ENCODE measurements around the gene CCDC107.

Gene CCDC107

GRCh38 chr9:35618325-35618727 is 39.8 kb upstream of the CCDC107 start, which contains the start of gene CD72:
CD72 (minus strand) TSS chr9:35618413; CDS start chr9:35618303, 110 bp downstream.
- no peaks in the 10 kb centered on the region for H3K9me2 ChIP-seq (ENCODE audit: low read depth, low read length)
- no peaks in the 10 kb centered on the region for H4K20me1 ChIP-seq (ENCODE audit: insufficient read depth, low read length)
- TF ChIP-seq EZH2 (IDR thresholded peaks at IDR 0.05; ENCODE audit: borderline replicate concordance, low read length), result no peak
- no peak for TF ChIP-seq CTCF (IDR thresholded peaks at IDR 0.05; ENCODE audit: low read length)
- H3F3A ChIP-seq (ENCODE audit: insufficient read depth, low read length), result peaks cover 15% of the 10 kb centered on the region
- H3K27ac ChIP-seq (ENCODE audit: low read depth, low read length, poor library complexity, severe bottlenecking), result peak within 1 kb of the TSS; percentile 100
- H3K9me3 ChIP-seq (ENCODE audit: low read length), result no peaks in the 10 kb centered on the region
- peak within 1 kb of the TSS; percentile 93 for H3K9ac ChIP-seq (ENCODE audit: low read length)
- H3K79me2 ChIP-seq (ENCODE audit: insufficient read depth, low read length), result no peaks in the 10 kb centered on the region
- peak within 1 kb of the TSS; percentile 95 for H3K4me2 ChIP-seq (ENCODE audit: low read length)
- no peak within 1 kb of the TSS for H2AFZ ChIP-seq (ENCODE audit: low read length)
- peaks cover 73% of the 10 kb centered on the region for H3K4me1 ChIP-seq (ENCODE audit: insufficient read depth, low read length, severe bottlenecking)
- H3K36me3 ChIP-seq (ENCODE audit: insufficient read depth, low read length), result peaks cover 29% of the 10 kb centered on the region; the same call in 1 of the 2 replicates
- peak within 1 kb of the TSS; percentile 74 for H3K4me3 ChIP-seq (ENCODE audit: low read depth, low read length, poor library complexity, severe bottlenecking)
- no peaks in the 10 kb centered on the region for H3K27me3 ChIP-seq (ENCODE audit: insufficient read depth, low read length)

- Histone ChIP-seq H3K79me2 (ENCODE audit: insufficient read depth, low read length) (no peaks in the 10 kb centered on the region), H3K9ac (ENCODE audit: low read length) (peak overlapping the region; percentile 93), H3K27me3 (ENCODE audit: insufficient read depth, low read length) (no peaks in the 10 kb centered on the region), H3K9me3 (ENCODE audit: low read length) (no peaks in the 10 kb centered on the region), H3F3A (ENCODE audit: insufficient read depth, low read length) (peaks cover 15% of the 10 kb centered on the region), H4K20me1 (ENCODE audit: insufficient read depth, low read length) (no peaks in the 10 kb centered on the region), H3K36me3 (ENCODE audit: insufficient read depth, low read length) (peaks cover 21% of the 10 kb centered on the region; the same call in 1 of the 2 replicates), H3K4me2 (ENCODE audit: low read length) (peak overlapping the region; percentile 95), H3K4me3 (ENCODE audit: low read depth, low read length, poor library complexity, severe bottlenecking) (peak overlapping the region; percentile 74), H3K9me2 (ENCODE audit: low read depth, low read length) (no peaks in the 10 kb centered on the region), H2AFZ (ENCODE audit: low read length) (no peak overlapping the region), H3K27ac (ENCODE audit: low read depth, low read length, poor library complexity, severe bottlenecking) (peak overlapping the region; percentile 100), H3K4me1 (ENCODE audit: insufficient read depth, low read length, severe bottlenecking) (peaks cover 73% of the 10 kb centered on the region)
- TF ChIP-seq EZH2 (IDR thresholded peaks at IDR 0.05; ENCODE audit: borderline replicate concordance, low read length) (no peak), CTCF (IDR thresholded peaks at IDR 0.05; ENCODE audit: low read length) (no peak)
Measured at GRCh38 chr9:35618854-35619799, 39.0 kb upstream of the CCDC107 start.

- peaks cover 15% of the 10 kb centered on the region for H3F3A ChIP-seq (ENCODE audit: insufficient read depth, low read length)
- no peaks in the 10 kb centered on the region for H3K79me2 ChIP-seq (ENCODE audit: insufficient read depth, low read length)
- H3K4me3 ChIP-seq (ENCODE audit: low read depth, low read length, poor library complexity, severe bottlenecking), result peak overlapping the region; percentile 74
- H3K9me3 ChIP-seq (ENCODE audit: low read length), result no peaks in the 10 kb centered on the region
- no peaks in the 10 kb centered on the region for H3K9me2 ChIP-seq (ENCODE audit: low read depth, low read length)
- no peak for TF ChIP-seq CTCF (IDR thresholded peaks at IDR 0.05; ENCODE audit: low read length)
- no peak overlapping the region for H2AFZ ChIP-seq (ENCODE audit: low read length)
- peaks cover 14% of the 10 kb centered on the region; the same call in 1 of the 2 replicates for H3K36me3 ChIP-seq (ENCODE audit: insufficient read depth, low read length)
- H3K27me3 ChIP-seq (ENCODE audit: insufficient read depth, low read length), result no peaks in the 10 kb centered on the region
- peak overlapping the region; percentile 100 for H3K27ac ChIP-seq (ENCODE audit: low read depth, low read length, poor library complexity, severe bottlenecking)
- no peaks in the 10 kb centered on the region for H4K20me1 ChIP-seq (ENCODE audit: insufficient read depth, low read length)
- peak overlapping the region; percentile 93 for H3K9ac ChIP-seq (ENCODE audit: low read length)
- peak overlapping the region; percentile 95 for H3K4me2 ChIP-seq (ENCODE audit: low read length)
- peaks cover 73% of the 10 kb centered on the region for H3K4me1 ChIP-seq (ENCODE audit: insufficient read depth, low read length, severe bottlenecking)
Measured at GRCh38 chr9:35619800-35620158, 38.3 kb upstream of the CCDC107 start.

Measured in OCI-LY1 (cell line).